K562 (cell line): ENCODE data around the gene TTC32. TPM values are rescaled to one million over a fixed set of nuclear protein-coding genes. Genes with fewer than 3 reads are reported as not detected.

ENCODE experiments used
- BCL6 ChIP-seq: fragments of 250-450 bp; sonication (Bioruptor Pico); IDR thresholded peaks from 2 replicates; pipeline ENCODE4 v1.4.0; 2020
- BRD9 ChIP-seq: fragments of 450-650 bp; IDR thresholded peaks from 2 replicates; pipeline ENCODE4 v1.6.1; 2018; ENCODE audit warnings: low read depth; ENCODE audit not compliant: partially characterized antibody
- DIDO1 ChIP-seq: fragments of 450-650 bp; IDR thresholded peaks from 2 replicates; pipeline ENCODE4 v1.6.1; 2016; ENCODE audit warnings: low read depth, missing biosample characterization, missing genetic modification characterization
- DNMT1 ChIP-seq: fragments of 450-650 bp; IDR thresholded peaks from 2 replicates; pipeline ENCODE4 v1.6.1; 2016; ENCODE audit warnings: antibody characterized with exemption, mild to moderate bottlenecking
- FOXJ2 ChIP-seq: fragments of 200-800 bp; sonication (Bioruptor generic); IDR thresholded peaks from 2 replicates; pipeline ENCODE4 v1.6.1; 2016; ENCODE audit warnings: missing genetic modification characterization, missing compliant biosample characterization
- FOXK2 ChIP-seq, 2 experiments: fragments of 450-650 bp; IDR thresholded peaks in 1 of 2; conservative IDR thresholded peaks in 1 of 2; 2 replicates each; pipeline ENCODE4 v1.6.1; 2016; ENCODE audit warnings: low read depth in 2 of 2, mild to moderate bottlenecking in 1 of 2
- FOXP4 ChIP-seq: sonication (generic); formaldehyde crosslinking; IDR thresholded peaks from 2 replicates; pipeline ENCODE4 v1.8.0; 2022; ENCODE audit warnings: mild to moderate bottlenecking, missing genetic modification reagents, borderline replicate concordance
- HMG20B ChIP-seq: fragments of 250-450 bp; sonication (Bioruptor Pico); IDR thresholded peaks from 2 replicates; pipeline ENCODE4 v1.5.0; 2021; ENCODE audit warnings: mild to moderate bottlenecking
- MLLT1 ChIP-seq, 2 experiments: fragments of 450-650 bp; IDR thresholded peaks; 2 replicates each; pipeline ENCODE4 v1.6.1; 2016
- PATZ1 ChIP-seq: fragments of 250-450 bp; sonication (Bioruptor Pico); IDR thresholded peaks from 2 replicates; pipeline ENCODE4 v1.5.0; 2020; ENCODE audit warnings: mild to moderate bottlenecking, borderline replicate concordance
- POLR2AphosphoS2 ChIP-seq: IDR thresholded peaks from 2 replicates; pipeline ENCODE4 v1.6.1; 2012; ENCODE audit warnings: low read length, improper control_type of control experiment
- POLR2H ChIP-seq: IDR thresholded peaks from 2 replicates; pipeline ENCODE4 v1.6.1; 2016; ENCODE audit warnings: missing genetic modification characterization, low read depth, mild to moderate bottlenecking, control low read depth, missing compliant biosample characterization, moderate library complexity
- RAD51 ChIP-seq: fragments of 450-650 bp; IDR thresholded peaks from 2 replicates; pipeline ENCODE4 v1.7.1; 2016; ENCODE audit warnings: low read depth, mild to moderate bottlenecking, borderline replicate concordance
- RBM14 ChIP-seq: fragments of 200-400 bp; formaldehyde crosslinking; IDR thresholded peaks from 2 replicates; pipeline ENCODE4 v1.6.1; 2018; ENCODE audit warnings: low read depth, mild to moderate bottlenecking, low read length, moderate library complexity, borderline replicate concordance; ENCODE audit not compliant: insufficient read depth
- polyA plus RNA-seq, 8 experiments: library from polyadenylated mRNA; depleted of rRNA in 4 of 8; stranded (reverse) in 5 of 8; unstranded in 3 of 8; fragments of >200 nt; fragmentation: Nextera tagmentation in 2 of 8; fragmentation: Illumina TruSeq in 1 of 8; extraction: Ambion mirVana in 2 of 8; extraction: Trizol in 1 of 8; gene quantifications; 2 replicates each; pipeline versions ENCODE4 v1.2.1 to v1.2.3, GENCODE V29; 2011 to 2014; ENCODE audit warnings: inconsistent platforms in 1 of 8, missing spikeins in 1 of 8
- total RNA-seq, 7 experiments: library from RNA; depleted of rRNA in 6 of 7; stranded (reverse); fragments of >200 nt in 6 of 7; fragmentation: Illumina TruSeq in 2 of 7; extraction: Trizol in 2 of 7; gene quantifications; 2 replicates each; pipeline versions ENCODE4 v1.2.1 to v1.2.3, GENCODE V29; 2011 to 2021; ENCODE audit warnings: low replicate concordance in 1 of 7
- TF ChIP-seq, protein P1 (sequence below): fragments of 450-650 bp; IDR thresholded peaks from 2 replicates; pipeline ENCODE4 v1.6.1; 2017; ENCODE audit warnings: antibody characterized with exemption
- TF ChIP-seq, protein P2 (sequence below), 2 experiments: IDR thresholded peaks; 2 replicates each; pipeline ENCODE4 v1.6.1; 2012; ENCODE audit warnings: improper control_type of control experiment in 2 of 2, low read depth in 2 of 2, low read length in 2 of 2, borderline replicate concordance in 1 of 2

TTC32 gene
- total and polyA plus RNA-seq, 9 of the 15 experiments (the other 6 are each of a cell fraction or from before 2014, with no cell fraction given), result 27.6 to 71.4 (median 52.6) TPM

GRCh38 chr2:19901442-19902215 is at the start of gene TTC32 (continued):
- no peak; the same call in 1 of the 2 replicates for TF ChIP-seq FOXJ2
- no peak for TF ChIP-seq DNMT1
- TF ChIP-seq, protein P1, sequence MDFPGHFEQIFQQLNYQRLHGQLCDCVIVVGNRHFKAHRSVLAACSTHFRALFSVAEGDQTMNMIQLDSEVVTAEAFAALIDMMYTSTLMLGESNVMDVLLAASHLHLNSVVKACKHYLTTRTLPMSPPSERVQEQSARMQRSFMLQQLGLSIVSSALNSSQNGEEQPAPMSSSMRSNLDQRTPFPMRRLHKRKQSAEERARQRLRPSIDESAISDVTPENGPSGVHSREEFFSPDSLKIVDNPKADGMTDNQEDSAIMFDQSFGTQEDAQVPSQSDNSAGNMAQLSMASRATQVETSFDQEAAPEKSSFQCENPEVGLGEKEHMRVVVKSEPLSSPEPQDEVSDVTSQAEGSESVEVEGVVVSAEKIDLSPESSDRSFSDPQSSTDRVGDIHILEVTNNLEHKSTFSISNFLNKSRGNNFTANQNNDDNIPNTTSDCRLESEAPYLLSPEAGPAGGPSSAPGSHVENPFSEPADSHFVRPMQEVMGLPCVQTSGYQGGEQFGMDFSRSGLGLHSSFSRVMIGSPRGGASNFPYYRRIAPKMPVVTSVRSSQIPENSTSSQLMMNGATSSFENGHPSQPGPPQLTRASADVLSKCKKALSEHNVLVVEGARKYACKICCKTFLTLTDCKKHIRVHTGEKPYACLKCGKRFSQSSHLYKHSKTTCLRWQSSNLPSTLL, result no peak
- peak in 1 of 2 experiments; percentile 57; a peak in 1 of 4 replicates for TF ChIP-seq MLLT1 (IDR thresholded peaks at IDR 0.05)
- peak; percentile 73; the same call in 1 of the 2 replicates for TF ChIP-seq POLR2AphosphoS2
- TF ChIP-seq BCL6, result no peak
- TF ChIP-seq POLR2H (tag), result peak; percentile 97
- TF ChIP-seq HMG20B (CRISPR knock-in tag), result 0 out of 2 replicates have a peak, but pooled peaks have one; percentile 35
- peak in 1 of 2 experiments; percentile 54; a peak in 3 of 4 replicates for TF ChIP-seq FOXK2 (conservative IDR thresholded peaks at IDR 0.05 in 1 of 2, IDR thresholded peaks at IDR 0.05 in 1 of 2; ENCODE audit: low read depth in 2 of 2)
- TF ChIP-seq, protein P2, sequence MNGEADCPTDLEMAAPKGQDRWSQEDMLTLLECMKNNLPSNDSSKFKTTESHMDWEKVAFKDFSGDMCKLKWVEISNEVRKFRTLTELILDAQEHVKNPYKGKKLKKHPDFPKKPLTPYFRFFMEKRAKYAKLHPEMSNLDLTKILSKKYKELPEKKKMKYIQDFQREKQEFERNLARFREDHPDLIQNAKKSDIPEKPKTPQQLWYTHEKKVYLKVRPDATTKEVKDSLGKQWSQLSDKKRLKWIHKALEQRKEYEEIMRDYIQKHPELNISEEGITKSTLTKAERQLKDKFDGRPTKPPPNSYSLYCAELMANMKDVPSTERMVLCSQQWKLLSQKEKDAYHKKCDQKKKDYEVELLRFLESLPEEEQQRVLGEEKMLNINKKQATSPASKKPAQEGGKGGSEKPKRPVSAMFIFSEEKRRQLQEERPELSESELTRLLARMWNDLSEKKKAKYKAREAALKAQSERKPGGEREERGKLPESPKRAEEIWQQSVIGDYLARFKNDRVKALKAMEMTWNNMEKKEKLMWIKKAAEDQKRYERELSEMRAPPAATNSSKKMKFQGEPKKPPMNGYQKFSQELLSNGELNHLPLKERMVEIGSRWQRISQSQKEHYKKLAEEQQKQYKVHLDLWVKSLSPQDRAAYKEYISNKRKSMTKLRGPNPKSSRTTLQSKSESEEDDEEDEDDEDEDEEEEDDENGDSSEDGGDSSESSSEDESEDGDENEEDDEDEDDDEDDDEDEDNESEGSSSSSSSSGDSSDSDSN (IDR thresholded peaks at IDR 0.05; ENCODE audit: borderline replicate concordance in 1 of 2, low read depth in 2 of 2, low read length in 2 of 2), result peak in 1 of 2 experiments; percentile 52; a peak in 2 of 4 replicates
- no peak for TF ChIP-seq PATZ1
- TF ChIP-seq RBM14, result no peak
- peak; percentile 90; the same call in 1 of the 2 replicates for TF ChIP-seq DIDO1 (tag)
- TF ChIP-seq BRD9, result peak; percentile 70
- no peak for TF ChIP-seq RAD51
- 0 out of 2 replicates have a peak, but pooled peaks have one; percentile 79 for TF ChIP-seq FOXP4 (CRISPR knock-in tag)
